ENCODE results near the gene KCNJ16.

KCNJ16 gene

DNA sequence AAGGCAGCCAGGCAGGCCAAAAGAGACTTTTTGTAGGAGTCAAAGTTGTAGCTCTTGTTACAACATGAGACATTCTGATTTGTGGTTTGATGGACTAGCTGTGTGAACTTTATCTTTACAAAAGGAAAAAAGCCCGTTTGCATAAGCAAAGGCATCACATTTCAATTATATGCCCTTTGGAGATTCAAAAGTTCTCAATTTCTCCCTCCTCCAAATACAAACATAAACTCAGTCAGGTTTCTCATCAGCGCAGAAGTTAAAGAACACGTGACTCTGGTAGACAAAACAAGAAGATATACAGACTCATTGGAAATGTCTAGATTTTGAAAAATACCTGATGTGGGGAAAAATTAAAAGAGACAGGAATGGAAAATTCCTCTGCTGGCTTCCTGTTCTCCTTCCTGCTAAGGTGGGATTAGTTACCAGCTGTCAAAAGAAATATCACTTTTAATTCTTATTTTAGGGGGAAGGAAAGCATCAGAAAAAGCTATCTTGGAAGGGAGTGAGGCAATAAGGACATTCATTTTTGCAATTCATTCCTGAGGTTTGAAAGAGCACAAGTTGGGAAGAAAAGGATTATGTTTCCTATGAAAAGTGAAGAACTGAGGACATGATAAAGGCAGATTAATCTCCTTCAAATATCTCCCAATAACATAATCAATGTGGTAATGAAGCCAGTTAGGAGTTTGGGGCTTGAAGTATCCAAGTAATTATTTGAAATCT, 4.6 kb upstream of the KCNJ16 start:
- no peak for DNase-seq (ENCODE audit: low read depth)

DNA sequence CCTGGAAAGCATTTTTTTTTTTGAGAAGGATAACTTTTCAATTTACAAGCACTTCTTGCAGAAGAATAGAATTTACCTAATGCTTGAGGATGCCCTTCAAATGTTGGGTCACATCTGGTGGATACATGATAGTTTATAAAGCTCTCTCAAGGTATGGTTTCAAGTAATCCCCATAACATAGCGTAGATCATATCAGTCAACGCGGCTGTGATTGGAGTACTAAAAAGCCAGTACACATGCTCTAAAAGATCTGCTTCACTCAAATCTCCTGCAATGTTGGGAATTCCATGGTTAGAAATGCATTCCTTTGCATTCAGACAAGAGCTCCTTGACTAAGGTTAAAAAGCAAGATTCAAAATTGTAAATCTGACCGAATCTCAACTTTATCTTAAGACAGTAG, 3.9 kb upstream of the KCNJ16 start:
- no peak for DNase-seq (ENCODE audit: low read depth)

DNA sequence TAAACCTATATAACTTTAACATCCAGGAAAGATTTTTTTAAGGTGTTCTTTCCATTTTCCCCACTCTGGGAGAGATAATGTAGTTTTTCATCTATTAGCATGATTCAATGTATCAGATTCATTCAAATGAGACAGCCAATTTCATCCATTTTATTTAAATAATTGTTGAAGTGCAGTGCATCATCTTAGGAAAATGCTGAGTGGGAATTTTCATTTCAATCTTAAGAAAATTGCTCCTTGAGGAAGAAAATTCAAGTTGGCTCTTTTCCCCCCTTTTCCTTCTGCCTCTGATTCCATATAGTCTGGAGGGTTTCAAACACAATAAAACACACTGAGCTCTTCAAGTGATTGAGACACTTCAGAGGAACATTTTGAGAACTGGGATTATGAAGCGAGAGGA, 3.4 kb upstream of the KCNJ16 start:
- DNase-seq (ENCODE audit: low read depth), result no peak

DNA sequence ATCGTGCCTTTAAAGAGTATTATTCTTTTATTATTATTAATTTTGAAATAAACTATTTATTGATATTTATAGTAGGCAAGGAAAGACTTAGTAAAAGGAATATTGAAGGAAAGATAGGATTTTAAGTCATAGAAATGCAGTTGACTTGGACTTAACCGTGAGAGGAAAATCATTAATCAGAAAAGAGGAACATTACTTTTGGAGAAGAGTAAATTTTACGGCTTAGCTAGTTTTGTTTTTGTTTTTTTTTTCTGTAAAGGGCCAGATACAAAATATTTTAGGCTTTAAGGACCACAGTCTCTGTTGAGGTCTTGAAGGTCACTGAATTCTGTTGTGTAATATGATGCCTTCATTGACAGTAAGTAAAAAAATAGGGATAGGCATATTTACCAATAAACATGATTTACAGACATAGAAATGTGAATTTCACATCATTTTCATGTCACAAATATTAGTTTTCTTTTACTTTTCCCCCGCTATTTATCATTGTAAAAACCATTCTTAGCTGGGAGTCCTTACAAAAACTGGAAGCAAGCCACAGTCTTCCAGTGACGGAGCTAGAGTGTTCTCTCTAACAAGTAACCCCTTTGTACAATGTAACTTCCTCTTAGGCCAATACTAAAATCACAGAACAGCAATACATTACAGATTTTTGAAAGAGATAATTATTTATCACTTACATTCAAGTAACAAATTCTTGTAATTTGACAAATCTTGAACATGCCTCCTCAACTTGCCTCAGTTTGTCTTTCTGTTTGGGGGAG, 2.3 kb upstream of the KCNJ16 start:
- DNase-seq (ENCODE audit: low read depth), result no peak

DNA sequence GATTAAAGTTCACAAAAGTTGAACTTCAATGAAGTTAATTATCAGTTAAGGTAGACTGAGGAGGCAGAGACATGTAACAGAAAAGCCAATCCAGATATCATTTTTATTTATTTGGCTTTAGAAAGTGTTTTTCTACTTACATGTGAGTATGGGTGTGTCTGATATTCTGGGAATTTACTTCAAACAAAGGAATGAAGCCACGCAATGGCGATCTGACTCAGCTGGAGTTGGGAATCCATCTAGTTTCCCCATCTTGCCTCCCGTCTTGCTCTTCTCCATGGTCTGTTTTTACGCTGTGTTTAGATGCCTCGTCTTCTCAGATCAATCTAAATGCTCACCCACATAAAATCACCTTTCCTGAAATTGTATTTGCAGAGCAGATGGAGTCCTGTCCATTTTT, 1.7 kb upstream of the KCNJ16 start:
- no peak for DNase-seq (ENCODE audit: low read depth)

DNA sequence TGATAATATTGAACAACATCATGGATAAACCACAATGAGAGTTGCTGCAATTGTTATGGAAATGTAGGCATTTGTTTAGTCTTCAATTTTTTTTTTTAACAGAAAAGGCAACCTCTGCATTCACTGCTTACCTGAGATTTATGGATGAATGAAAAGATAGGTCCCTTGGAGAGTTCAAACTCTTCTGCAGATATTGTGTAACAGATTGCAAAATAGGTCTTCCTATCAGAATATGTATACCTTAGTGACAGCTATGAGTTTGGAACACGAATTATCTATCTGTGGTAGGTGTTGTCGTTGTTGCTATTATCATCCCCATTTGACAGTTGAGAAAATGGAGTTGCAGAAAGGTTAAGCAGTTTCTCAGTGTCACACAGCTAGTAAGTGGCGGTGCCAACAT, 1.2 kb upstream of the KCNJ16 start:
- no peak for DNase-seq (ENCODE audit: low read depth)

DNA sequence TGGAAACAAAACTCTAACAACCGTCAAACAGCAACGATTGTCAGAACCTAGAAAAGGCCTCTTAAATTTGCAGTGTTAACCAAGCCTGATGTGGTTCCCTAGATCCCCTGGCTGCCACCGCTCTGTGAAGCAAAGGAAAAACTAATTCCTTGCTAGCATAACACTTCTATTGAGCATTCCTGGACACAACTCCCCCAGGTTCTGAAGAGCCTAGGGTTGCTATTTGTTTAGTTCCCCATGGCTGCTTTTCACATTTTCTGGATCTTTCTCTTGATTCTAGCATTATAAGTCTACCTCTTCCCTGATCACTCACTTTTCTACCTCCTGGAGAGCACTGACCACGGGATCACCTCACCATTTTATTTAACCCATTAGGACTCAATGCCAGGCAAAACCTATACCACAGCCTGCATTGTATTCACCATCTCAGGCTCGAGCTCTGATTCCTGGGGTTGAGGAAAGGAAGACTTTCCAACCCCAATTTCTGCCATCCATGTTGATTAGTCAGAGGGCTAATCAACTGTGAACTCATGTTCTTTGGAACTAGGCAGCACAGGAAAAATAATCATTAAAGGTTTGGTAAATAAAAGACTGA, 692 bp upstream of the KCNJ16 start:
- DNase-seq (ENCODE audit: low read depth), result no peak

DNA sequence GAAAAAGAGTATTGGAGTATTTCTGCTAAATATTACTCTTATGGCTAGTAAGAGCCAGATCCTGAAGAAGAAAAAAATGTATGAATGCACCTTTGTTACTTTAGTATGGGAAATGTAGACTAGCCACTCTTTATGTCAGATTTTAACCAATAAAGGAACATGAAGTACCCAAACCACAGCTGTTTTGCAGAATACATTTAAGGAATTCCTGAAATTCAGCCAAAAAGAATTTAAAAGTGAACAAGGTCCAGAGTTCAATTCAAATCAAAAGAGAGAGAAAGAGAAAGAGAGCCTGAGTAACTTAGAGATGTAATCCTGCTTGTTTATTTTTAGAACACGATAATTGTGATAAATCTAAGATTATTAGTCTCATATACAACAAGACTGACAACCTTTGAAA, 1.2 kb downstream of the KCNJ16 start:
- DNase-seq (ENCODE audit: low read depth), result no peak

DNA sequence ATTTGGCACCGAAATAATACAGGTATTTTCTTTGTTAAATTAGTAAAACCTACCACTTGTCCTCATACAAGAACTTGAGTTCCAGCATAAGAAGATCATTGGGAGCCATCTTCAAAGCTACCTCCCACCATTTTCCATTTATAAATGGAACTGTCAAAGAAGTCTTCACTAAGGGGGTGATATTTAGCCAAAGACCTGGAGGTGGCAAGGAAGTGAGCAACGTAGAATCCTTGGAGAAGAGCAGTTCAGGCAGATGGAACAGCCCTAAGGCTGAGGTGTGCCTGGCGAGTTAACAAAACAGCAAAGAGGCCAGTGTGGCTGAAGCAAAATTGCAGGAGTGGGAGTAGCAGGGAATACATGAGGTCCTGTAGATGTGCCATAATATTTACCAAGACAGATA, 1.8 kb downstream of the KCNJ16 start:
- no peak for DNase-seq (ENCODE audit: low read depth)

DNA sequence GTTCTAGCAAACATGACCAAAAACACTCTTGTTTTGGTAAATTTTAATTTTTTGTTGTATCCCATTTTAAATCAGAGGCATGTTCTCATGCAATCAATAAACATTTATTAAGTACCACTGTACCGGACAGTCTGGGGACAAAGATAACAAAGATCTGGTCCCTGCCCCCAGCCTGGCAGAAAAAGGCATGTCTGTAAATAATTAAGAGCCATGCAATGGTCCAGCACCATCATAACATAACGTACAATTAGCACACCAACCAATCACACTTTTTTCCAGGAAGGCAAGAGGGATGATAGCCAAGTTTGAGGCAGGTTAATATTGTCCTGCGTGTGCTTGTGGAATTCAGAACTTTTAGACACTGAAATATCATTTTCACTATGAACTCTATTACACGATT, 3.5 kb downstream of the KCNJ16 start:
- DNase-seq (ENCODE audit: low read depth), result no peak

DNA sequence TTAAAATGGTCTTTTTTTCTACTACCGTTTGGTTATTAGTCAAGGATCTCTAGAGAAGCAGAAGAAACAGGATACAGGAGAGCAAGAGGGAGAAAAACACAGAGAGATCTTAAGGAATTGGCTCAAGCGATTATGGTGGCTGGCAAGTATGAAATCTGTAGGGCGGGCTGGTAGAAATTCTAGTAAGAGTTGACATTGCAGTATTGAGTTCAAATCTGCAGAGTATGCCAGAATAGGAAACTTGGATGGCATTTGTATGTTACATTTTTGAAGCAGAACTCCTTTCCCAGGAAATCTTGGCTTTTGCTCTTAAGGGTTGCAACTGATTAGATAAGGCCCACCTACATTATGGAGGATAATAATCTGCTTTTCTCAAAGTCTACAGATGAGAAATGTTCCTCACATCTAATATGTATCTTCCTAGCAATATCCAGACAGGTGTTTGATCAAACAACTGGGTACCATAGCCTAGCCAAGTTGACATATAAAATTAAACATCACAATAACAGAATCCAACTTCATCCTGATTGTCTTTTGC, 4.0 kb downstream of the KCNJ16 start:
- no peak for DNase-seq (ENCODE audit: low read depth)

DNA sequence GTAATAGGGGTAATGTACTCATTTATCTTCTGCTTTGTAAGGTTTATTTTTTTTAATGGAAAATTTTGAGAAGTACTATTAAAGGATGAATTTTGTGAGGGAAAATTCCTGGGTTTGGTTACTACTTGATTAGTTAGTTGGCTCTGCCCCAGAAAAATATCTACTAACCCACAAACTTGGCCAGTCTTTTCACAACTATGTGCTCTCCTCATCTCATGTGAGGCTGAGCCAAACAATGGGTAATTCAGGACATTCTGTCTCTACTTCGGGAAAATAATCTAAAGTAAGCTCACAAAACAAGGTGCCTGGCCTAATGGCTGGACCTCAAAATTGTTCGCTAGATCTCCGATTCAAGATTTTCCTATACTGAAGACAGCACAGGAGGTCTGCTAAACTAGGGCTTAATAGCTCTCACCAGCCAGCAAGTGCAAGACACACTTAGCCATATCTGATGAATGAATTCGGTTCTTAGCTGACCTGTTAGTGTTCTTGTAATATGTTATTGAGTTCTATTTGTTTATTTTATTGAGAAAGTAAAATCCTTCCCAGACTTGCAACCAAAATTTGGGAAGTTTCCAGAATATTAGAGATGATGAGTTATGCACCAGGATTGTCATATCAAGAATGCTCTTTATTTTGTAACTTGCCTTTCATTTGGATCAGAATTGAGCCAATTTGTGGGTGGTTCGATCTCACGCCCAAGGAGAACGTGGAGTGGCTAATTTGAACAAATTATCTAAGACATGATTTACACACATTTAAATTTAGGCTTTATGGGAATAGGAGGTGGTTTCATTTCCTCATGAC, 5.7 kb downstream of the KCNJ16 start:
- peak; percentile 17 for DNase-seq (ENCODE audit: low read depth)

DNA sequence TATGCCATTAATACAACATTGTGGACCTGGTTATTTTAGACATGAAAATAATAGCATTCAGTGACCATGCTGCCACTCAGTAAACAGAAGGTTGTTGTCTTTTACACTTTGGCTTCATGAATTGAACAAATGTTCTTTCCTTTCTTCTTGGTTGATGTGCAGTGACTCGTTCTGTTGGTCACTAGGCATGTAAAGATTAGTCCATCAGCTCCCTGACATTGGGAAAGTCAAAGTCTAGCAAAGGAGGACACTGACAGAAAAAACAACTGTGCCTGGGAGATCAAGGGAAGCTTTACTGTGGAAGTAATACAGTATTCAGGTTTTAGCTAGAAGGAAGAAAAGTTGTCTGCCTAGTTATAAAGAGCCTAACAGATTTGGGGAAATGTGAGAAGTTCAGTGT, 6.9 kb downstream of the KCNJ16 start:
- DNase-seq (ENCODE audit: low read depth), result no peak

DNA sequence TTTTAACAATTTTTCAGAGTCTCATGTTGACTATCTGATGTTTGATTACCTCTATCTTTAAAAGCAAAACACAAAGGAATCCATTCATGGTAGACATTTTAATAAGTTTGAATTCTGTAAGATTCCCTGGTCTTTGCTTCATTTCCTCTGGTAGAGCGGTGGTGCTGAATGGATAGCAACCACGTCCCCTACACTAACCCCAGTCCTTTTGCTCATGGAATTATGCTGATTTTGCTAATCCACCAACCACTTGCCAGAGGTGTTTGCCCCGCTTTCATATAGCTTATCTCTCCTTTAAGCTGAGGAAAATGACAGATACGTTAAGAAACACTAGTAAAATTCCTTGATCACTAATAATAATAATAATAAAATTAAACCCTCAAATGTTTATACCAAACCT, 9.5 kb downstream of the KCNJ16 start:
- no peak for DNase-seq (ENCODE audit: low read depth)

DNA sequence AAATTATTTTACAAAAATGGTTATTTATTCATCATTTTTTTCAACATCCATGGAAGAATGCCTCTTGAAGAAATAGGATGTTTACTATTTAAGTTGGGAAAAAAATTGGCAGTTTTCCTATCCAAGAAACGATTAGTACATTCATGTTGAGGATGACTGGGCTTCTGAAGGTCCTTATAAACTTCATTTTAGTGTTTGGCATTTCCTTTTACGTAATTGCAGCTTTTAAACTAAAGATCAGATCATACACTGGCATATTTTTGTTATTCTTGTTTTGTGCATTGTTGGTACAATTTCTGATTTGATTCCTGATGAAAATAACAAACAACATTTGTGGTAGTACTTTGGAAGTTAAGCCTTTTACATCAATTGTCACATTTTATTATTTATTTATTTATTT, 11.5 kb downstream of the KCNJ16 start:
- no peak for DNase-seq (ENCODE audit: low read depth)

DNA sequence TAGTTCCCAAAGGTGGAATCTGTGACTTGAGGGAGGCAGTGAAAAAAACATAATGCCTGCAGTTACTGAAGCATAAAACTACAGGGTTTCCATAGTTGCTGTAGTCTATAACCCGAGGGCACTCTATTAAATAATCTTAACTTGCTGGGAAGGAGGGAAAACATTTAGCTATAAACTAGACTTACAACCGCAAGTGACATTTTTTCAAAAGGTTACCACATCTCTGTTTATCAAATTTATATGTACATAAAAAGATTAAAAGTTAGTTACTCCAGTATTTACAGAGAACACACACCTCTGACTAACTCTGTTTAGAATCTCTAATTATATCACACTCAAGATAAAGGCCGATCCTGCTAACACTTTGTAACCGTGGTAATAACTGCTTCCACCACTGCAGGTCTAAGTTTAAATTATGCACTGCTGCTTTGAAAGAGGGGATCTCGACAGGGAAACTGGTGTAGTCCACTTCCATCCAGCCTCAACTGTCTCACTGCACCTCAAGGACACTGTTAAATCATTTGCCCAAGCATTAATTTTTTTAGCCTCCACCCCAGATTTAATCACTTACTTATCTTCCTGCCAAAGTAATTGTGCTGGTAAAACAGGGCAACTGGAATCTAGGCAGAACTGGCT, 14.6 kb downstream of the KCNJ16 start:
- DNase-seq (ENCODE audit: low read depth), result no peak

DNA sequence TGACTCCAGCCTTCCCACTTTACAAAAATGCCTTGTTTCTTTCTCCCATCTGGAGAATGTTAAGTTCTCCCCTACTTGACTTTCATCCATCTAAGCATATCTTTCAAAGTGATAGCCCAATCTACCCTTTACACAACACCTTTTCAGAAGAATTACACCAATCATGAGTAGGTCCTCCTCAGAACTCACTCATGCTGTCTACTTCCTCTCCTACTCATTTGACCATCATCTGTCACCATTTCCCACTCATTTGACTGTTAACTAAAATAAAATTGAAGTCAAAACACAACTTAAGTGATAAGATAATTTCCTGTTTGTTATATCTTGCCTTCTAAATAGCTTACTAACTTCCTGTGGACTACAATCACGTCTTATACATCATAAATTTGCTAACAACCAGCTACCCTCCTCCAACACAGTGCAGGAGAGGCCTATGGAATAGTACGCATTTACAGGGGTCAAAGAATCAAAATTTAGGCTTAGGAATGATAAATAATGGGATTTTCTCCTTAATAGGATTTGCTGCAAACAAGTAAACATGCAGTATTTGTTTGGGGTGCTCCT, 16.1 kb downstream of the KCNJ16 start:
- no peak for DNase-seq (ENCODE audit: low read depth)

DNA sequence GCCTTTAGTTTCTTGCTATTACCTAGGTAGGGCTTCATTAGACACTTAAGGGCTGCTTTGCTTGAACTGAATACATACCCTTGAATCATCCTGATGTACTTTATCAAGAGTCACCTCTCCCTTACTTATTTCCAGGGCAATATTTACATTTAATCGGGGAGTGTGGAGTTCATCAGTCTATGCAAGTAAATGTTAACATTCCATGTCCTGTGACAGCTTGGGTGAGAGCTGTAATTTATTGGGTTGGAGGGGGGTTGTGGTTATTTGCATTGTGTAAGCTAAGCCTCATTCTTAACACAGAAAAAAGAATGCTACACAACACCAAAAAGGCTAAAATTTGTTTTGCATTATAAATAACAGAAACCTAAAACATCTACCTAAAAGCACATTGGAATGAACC, 16.7 kb downstream of the KCNJ16 start:
- DNase-seq (ENCODE audit: low read depth), result no peak

DNA sequence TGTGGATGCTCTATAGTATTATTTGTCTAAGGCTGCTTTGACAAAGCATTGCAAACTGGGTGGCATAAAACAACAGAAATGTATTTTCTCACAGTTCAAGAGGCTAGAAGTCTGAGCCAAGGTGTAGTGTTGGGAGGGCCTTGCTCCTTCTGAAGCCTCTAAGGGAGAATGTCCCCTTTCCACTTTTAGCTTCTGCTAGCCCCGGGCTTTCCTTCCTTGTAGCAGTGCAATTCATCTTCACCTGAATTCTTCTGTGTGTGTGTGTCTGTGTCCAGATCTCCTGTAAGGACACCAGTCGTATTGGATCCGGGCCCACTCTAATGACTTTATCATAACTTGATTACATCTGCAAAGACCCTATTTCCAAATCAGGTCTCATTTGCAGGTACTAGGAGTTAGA, 18.1 kb downstream of the KCNJ16 start:
- no peak for DNase-seq (ENCODE audit: low read depth)

DNA sequence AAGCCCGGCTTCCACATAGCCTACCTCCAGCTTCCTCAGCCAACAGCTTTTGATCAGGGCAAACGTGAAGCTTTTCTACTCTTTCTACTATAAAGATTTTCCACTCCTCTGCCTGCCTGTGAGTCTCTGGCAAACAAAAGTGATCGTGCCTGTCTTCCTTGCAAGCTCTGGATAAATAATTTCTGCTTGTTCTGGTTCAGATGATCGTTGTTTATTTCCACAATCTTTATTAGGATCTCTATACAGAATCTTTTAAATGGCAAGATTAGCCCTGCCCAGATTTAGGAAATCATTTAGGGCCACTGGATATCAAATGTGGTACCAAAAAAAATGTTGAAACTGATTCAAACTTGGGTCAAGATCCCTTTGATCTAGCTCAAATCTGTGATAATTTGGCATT, 20.4 kb downstream of the KCNJ16 start:
- DNase-seq (ENCODE audit: low read depth), result no peak

DNA sequence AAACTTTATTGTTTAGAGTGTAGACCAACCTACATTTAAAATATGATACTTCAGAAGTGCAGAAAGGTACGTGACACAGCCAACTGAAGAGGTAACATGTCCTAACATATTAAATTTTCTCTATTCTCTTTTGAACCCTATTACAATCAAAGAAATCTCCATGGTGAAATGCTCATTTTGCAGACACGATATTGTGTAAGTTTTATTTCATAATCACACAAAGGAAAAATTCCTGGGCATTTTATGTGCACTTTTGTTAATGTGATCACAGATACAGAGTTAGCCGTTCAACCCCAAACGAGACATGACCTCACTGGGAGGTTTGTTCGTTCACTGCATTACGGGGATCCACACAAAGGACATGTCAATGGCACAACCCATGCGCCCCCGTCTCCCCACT, 21.8 kb downstream of the KCNJ16 start:
- no peak for DNase-seq (ENCODE audit: low read depth)

DNA sequence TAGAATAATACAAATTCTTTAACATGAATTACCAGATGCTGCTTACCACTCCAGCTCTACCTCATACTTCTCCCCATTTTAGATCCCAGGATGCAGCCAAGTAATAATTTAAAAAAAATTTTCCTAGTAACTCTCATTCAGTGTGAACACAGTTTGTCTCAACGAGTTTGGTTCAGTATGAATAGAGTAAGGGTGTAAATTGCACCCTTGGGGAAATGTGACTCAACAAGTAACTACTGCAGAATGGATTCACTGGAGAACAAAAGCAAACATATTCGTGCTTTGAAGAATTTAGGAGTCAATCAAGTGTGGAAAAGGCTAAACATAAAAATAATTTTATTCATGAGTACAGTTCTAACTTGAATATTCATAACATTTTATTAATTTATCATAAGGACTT, 23.0 kb downstream of the KCNJ16 start:
- DNase-seq (ENCODE audit: low read depth), result no peak
